Smooth muscle cell (in vitro differentiated cells): ENCODE measurements around the gene ADAMTS19. TPM values are rescaled to one million over a fixed set of nuclear protein-coding genes. Genes with fewer than 3 reads are reported as not detected.

Source experiments
- DNase-seq: peaks from one replicate; lab custom pipeline; 2025; ENCODE audit not compliant: unreplicated experiment; lab: John Stamatoyannopoulos, UW
- H2AFZ ChIP-seq: fragments of 200-600 bp; sonication (generic); 2 replicates; pipeline ENCODE4 v1.6.0; 2016; ENCODE audit warnings: antibody characterized with exemption, low read depth, mild to moderate bottlenecking
- H3F3A ChIP-seq: fragments of 200-600 bp; sonication (generic); 2 replicates; pipeline ENCODE4 v1.6.0; 2017; ENCODE audit warnings: antibody characterized with exemption, low read depth
- H3K27ac ChIP-seq: fragments of 200-600 bp; sonication (generic); 2 replicates; pipeline ENCODE4 v1.5.1; 2016; ENCODE audit warnings: low read depth, mild to moderate bottlenecking
- H3K27me3 ChIP-seq: fragments of 200-600 bp; sonication (generic); 2 replicates; pipeline ENCODE4 v1.6.1; 2016; ENCODE audit warnings: low read depth, mild to moderate bottlenecking
- H3K36me3 ChIP-seq: fragments of 200-600 bp; sonication (generic); 2 replicates; pipeline ENCODE4 v1.5.1; 2016; ENCODE audit warnings: low read depth
- H3K4me1 ChIP-seq: fragments of 200-600 bp; sonication (generic); 2 replicates; pipeline ENCODE4 v1.5.1; 2016; ENCODE audit warnings: low read depth
- H3K4me2 ChIP-seq: fragments of 200-600 bp; sonication (generic); 2 replicates; pipeline ENCODE4 v1.6.0; 2016; ENCODE audit warnings: mild to moderate bottlenecking
- H3K4me3 ChIP-seq: fragments of 200-600 bp; sonication (generic); 2 replicates; pipeline ENCODE4 v1.5.1; 2016; ENCODE audit warnings: mild to moderate bottlenecking
- H3K79me2 ChIP-seq: fragments of 200-600 bp; sonication (generic); 2 replicates; pipeline ENCODE4 v1.6.0; 2016; ENCODE audit warnings: low read depth, mild to moderate bottlenecking
- H3K9ac ChIP-seq: fragments of 200-600 bp; sonication (generic); 2 replicates; pipeline ENCODE4 v1.6.0; 2016; ENCODE audit warnings: low read depth
- H3K9me3 ChIP-seq: fragments of 200-600 bp; sonication (generic); replicated peaks from 2 replicates; pipeline ENCODE4 v1.5.1; 2016; ENCODE audit warnings: low read depth
- H4K20me1 ChIP-seq: fragments of 200-600 bp; sonication (generic); 2 replicates; pipeline ENCODE4 v1.6.0; 2016; ENCODE audit warnings: low read depth
- WGBS: methylation state at CpG from one replicate; pipeline ENCODE4 v1.1.7; 2016; ENCODE audit warnings: low lambda C conversion rate; 5-methylcytosine and 5-hydroxymethylcytosine counted together
- polyA plus RNA-seq: library from polyadenylated mRNA; unstranded; fragments of >200 nt; fragmentation: Nextera tagmentation; extraction: Ambion mirVana; gene quantifications from 2 replicates; pipeline ENCODE4 v1.2.1, GENCODE V29; 2016
- total RNA-seq: library from RNA; depleted of rRNA; stranded (reverse); fragments of >200 nt; gene quantifications from 2 replicates; pipeline ENCODE4 v1.2.3, GENCODE V29; 2014
- TF ChIP-seq, protein P1 (sequence below): fragments of 200-600 bp; sonication (generic); IDR thresholded peaks from 2 replicates; pipeline ENCODE4 v1.5.1; 2017; ENCODE audit warnings: borderline replicate concordance, mild to moderate bottlenecking, antibody characterized with exemption; ENCODE audit not compliant: insufficient read depth, poor library complexity, severe bottlenecking

The ADAMTS19 gene
- total and polyA plus RNA-seq, 2 experiments from 2014 or later = 4.5 to 4.9 TPM

DNA sequence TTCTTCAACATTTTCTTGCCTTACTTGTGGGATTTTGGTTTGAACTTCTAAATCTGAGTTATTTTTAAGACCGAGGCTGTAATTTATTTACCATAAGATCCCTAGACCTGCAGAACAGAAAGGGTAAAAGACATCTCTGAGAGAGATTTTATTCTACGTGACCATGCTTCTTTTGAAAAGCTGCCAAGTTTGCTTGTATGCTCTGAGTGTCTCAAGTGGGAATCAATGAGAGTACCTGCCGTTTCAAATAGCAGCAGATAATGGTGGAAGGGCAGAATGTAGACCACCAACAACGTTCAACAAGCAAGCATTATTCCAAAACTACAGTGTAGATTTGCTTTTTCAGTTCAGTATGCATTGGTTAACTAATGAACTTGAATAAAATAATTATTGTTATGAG lies 179.2 kb downstream of the ADAMTS19 start:
- Histone ChIP-seq H3F3A (no peaks in the 10 kb centered on the region), H3K27ac (no peak overlapping the region), H2AFZ (no peak overlapping the region), H3K9ac (no peak overlapping the region), H3K4me1 (no peaks in the 10 kb centered on the region), H3K27me3 (no peaks in the 10 kb centered on the region), H3K36me3 (no peaks in the 10 kb centered on the region), H3K9me3 (no peaks in the 10 kb centered on the region), H3K4me3 (no peak overlapping the region), H4K20me1 (no peaks in the 10 kb centered on the region), H3K4me2 (no peak overlapping the region), H3K79me2 (no peaks in the 10 kb centered on the region)
- TF ChIP-seq, protein P1, sequence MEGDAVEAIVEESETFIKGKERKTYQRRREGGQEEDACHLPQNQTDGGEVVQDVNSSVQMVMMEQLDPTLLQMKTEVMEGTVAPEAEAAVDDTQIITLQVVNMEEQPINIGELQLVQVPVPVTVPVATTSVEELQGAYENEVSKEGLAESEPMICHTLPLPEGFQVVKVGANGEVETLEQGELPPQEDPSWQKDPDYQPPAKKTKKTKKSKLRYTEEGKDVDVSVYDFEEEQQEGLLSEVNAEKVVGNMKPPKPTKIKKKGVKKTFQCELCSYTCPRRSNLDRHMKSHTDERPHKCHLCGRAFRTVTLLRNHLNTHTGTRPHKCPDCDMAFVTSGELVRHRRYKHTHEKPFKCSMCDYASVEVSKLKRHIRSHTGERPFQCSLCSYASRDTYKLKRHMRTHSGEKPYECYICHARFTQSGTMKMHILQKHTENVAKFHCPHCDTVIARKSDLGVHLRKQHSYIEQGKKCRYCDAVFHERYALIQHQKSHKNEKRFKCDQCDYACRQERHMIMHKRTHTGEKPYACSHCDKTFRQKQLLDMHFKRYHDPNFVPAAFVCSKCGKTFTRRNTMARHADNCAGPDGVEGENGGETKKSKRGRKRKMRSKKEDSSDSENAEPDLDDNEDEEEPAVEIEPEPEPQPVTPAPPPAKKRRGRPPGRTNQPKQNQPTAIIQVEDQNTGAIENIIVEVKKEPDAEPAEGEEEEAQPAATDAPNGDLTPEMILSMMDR = no peak
- WGBS = 96% methylated on average over 4 of the region's 4 CpGs
- DNase-seq = no peak

DNA sequence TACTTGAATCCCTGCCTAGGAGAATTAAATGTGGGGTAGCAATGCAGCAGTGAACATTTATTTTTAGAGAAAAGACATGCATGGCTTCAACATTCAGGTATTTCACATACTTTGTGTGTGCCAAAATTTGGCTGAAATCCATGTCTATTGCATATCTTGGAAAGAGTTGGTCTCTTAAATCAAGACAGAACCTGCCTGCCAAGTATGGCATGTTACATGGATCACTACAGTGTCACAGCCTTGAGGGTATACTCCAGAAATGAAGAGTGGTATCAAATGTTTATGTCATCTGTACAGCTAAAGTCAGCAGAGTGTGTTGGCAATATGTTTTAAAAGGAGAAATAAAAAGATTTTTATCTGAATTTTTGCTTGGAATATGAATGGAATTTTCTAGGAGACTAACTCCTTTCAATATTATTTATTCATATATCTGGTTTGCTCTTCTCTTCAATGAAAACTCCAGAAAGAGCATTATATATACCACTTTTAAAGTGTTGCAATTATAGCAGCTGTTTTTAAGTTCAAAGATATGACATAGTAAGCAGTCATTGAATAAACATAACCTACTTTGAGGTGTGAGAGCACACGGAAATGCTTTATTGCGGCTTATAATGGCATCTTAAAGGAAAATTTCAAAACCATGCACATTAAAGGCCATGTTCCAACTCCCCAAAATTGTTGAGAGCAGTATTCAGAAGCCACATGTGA lies 192.4 kb downstream of the ADAMTS19 start:
- no peak overlapping the region for H2AFZ ChIP-seq
- peaks cover 13% of the 10 kb centered on the region for H3K4me1 ChIP-seq
- no peaks in the 10 kb centered on the region for H4K20me1 ChIP-seq
- no peak overlapping the region for H3K4me2 ChIP-seq
- 93% methylated on average over 2 of the region's 2 CpGs for WGBS
- H3K79me2 ChIP-seq = no peaks in the 10 kb centered on the region
- H3K27me3 ChIP-seq = no peaks in the 10 kb centered on the region
- H3F3A ChIP-seq = no peaks in the 10 kb centered on the region
- H3K27ac ChIP-seq = no peak overlapping the region
- no peak overlapping the region for H3K4me3 ChIP-seq
- DNase-seq = no peak
- TF ChIP-seq, protein P1 = no peak
- no peaks in the 10 kb centered on the region for H3K9me3 ChIP-seq
- H3K36me3 ChIP-seq = no peaks in the 10 kb centered on the region
- H3K9ac ChIP-seq = no peak overlapping the region

DNA sequence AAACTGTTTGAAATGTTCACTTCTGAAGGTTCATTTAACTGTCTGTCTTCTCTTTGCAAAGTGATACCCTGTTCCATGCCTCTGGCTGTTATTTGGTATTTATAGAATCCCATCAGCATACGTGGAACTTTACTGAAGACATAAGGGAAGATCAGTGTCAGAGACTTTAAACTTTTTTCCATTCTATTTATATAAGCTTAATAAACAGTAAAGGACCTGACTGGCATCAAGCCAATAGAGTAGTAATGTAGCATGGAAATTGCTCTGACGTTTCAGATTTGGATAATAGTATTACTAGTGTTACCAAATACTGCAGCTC lies 192.9 kb downstream of the ADAMTS19 start:
- Histone ChIP-seq H3K36me3 (no peaks in the 10 kb centered on the region), H3K79me2 (no peaks in the 10 kb centered on the region), H2AFZ (no peak overlapping the region), H3K4me2 (no peak overlapping the region), H3K4me1 (peaks cover 13% of the 10 kb centered on the region), H3K9ac (no peak overlapping the region), H3K9me3 (no peaks in the 10 kb centered on the region), H3K27ac (no peak overlapping the region), H3K4me3 (no peak overlapping the region), H3K27me3 (no peaks in the 10 kb centered on the region), H3F3A (no peaks in the 10 kb centered on the region), H4K20me1 (no peaks in the 10 kb centered on the region)
- TF ChIP-seq, protein P1 = no peak
- 65% methylated on average over 2 of the region's 2 CpGs for WGBS
- DNase-seq = no peak

DNA sequence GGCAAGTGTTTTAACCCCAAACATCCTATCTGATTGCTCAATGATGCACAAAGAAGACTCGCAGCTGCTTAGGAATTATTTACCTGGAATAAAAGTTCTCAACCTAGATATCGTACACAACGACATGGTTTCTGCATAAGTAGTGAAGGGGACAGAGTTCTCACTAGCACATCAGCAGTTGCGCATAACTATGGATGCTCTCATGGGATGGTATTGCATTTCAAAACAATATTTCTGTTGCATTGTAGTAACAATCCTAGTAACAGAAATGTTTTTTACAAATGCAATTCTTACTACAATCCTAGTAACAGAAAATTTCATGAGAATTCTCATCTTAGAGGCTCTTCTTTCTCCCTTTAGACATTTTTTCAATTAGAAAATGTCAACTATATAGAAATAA lies 193.3 kb downstream of the ADAMTS19 start:
- Histone ChIP-seq H3K27ac (no peak overlapping the region), H3K9ac (no peak overlapping the region), H3K27me3 (no peaks in the 10 kb centered on the region), H3K4me3 (no peak overlapping the region), H3K79me2 (no peaks in the 10 kb centered on the region), H3K9me3 (no peaks in the 10 kb centered on the region), H3F3A (no peaks in the 10 kb centered on the region), H4K20me1 (no peaks in the 10 kb centered on the region), H3K36me3 (no peaks in the 10 kb centered on the region), H3K4me2 (no peak overlapping the region), H3K4me1 (peaks cover 13% of the 10 kb centered on the region), H2AFZ (no peak overlapping the region)
- WGBS = 95% methylated on average over 4 of the region's 4 CpGs
- TF ChIP-seq, protein P1 = no peak
- DNase-seq = no peak
